Tibial artery (tissue), 4 donors: ENCODE results near the gene RNASEH2A.
"Not testable (repeated sequence)": the region's sequence is repeated elsewhere in the genome, so short reads cannot be mapped to it uniquely, and the experiment has no call there.

ENCODE experiments used
- DNase-seq, 2 donors: peaks; one replicate each; pipeline ENCODE4 v3.0.0-alpha.2; 2019
- H3K27ac ChIP-seq, 2 donors: fragments of 200-600 bp; sonication (generic) in 1 of 2; 1 replicate in 1 of 2; 2 replicates in 1 of 2; pipeline ENCODE4 v1.5.1; 2018 to 2019; ENCODE audit warnings: mild to moderate bottlenecking in 1 of 2
- H3K27me3 ChIP-seq, 2 donors: fragments of 200-600 bp; sonication (generic) in 1 of 2; one replicate each; pipeline versions ENCODE4 v1.5.1 to v1.6.0; 2016 to 2019
- H3K36me3 ChIP-seq, 3 donors: fragments of 200-600 bp; sonication (generic) in 2 of 3; one replicate each; pipeline ENCODE4 v1.5.1; 2016 to 2019; ENCODE audit warnings: mild to moderate bottlenecking in 2 of 3
- H3K4me1 ChIP-seq, 4 donors: fragments of 200-600 bp; sonication (generic) in 2 of 4; 1 replicate in 3 of 4; 2 replicates in 1 of 4; pipeline ENCODE4 v1.5.1; 2016 to 2019
- H3K4me3 ChIP-seq, 2 donors: fragments of 200-600 bp; sonication (generic) in 1 of 2; 1 replicate in 1 of 2; 2 replicates in 1 of 2; pipeline ENCODE4 v1.5.1; 2018 to 2019; ENCODE audit warnings: mild to moderate bottlenecking in 2 of 2
- H3K9me3 ChIP-seq, 3 donors: fragments of 200-600 bp; sonication (generic) in 1 of 3; one replicate each; pipeline ENCODE4 v1.5.1; 2016 to 2019
- CTCF ChIP-seq, 2 experiments: fragments of 200-600 bp in 1 of 2; fragments of 450-650 bp in 1 of 2; IDR thresholded peaks; one replicate each; pipeline ENCODE4 v1.5.1; 2017 to 2019; ENCODE audit warnings: antibody characterized with exemption in 2 of 2, mild to moderate bottlenecking in 1 of 2, moderate library complexity in 1 of 2
- intact Hi-C: fragments of 100-400 bp; cut with DNase I; formaldehyde crosslinking; loops from one replicate; pipeline ENCODE4 v1.15.0; 2023; ENCODE audit warnings: low total_unique reads

RNASEH2A gene

GRCh38 chr19:12804051-12804450, 2.3 kb upstream of the RNASEH2A start:
- no peaks in the 10 kb centered on the region for H3K9me3 ChIP-seq
- H3K4me3 ChIP-seq, result no peak overlapping the region
- peaks cover 5 to 31% (median 23%) of the 10 kb centered on the region in 4 donors for H3K4me1 ChIP-seq
- no peak overlapping the region for H3K27ac ChIP-seq
- no peak for TF ChIP-seq CTCF (IDR thresholded peaks at IDR 0.05)
- intact Hi-C loops, result no loop called here
- peaks cover 6 to 13% (median 10%) of the 10 kb centered on the region in 3 donors for H3K36me3 ChIP-seq
- DNase-seq, result no peak
- H3K27me3 ChIP-seq, result no peaks in the 10 kb centered on the region

- intact Hi-C loops, result no loop called here
- H3K4me3 ChIP-seq, result no peak overlapping the region
- no peaks in the 10 kb centered on the region for H3K27me3 ChIP-seq
- no peak overlapping the region for H3K27ac ChIP-seq
- H3K36me3 ChIP-seq, result peaks cover 0 to 29% (median 0%) of the 10 kb centered on the region in 3 donors
- DNase-seq, result no peak
- TF ChIP-seq CTCF (IDR thresholded peaks at IDR 0.05), result no peak
- H3K9me3 ChIP-seq, result no peaks in the 10 kb centered on the region
- H3K4me1 ChIP-seq, result no peaks in the 10 kb centered on the region
Measured at GRCh38 chr19:12815088-12815487, 8.7 kb downstream of the RNASEH2A start.

- H3K27ac ChIP-seq, H3K4me1 ChIP-seq, DNase-seq, H3K4me3 ChIP-seq, H3K9me3 ChIP-seq, H3K27me3 ChIP-seq, intact Hi-C loops: not testable (repeated sequence)
- H3K36me3 ChIP-seq, result peaks cover 0 to 21% (median 0%) of the 10 kb centered on the region in 3 donors
Measured at GRCh38 chr19:12817188-12817587, 10.8 kb downstream of the RNASEH2A start.

GRCh38 chr19:12817810-12818209, 11.4 kb downstream of the RNASEH2A start:
- H3K27me3 ChIP-seq, H3K9me3 ChIP-seq, H3K4me3 ChIP-seq, H3K27ac ChIP-seq, H3K4me1 ChIP-seq, intact Hi-C loops, DNase-seq: not testable (repeated sequence)
- H3K36me3 ChIP-seq, result peaks cover 0 to 17% (median 0%) of the 10 kb centered on the region in 3 donors

GRCh38 chr19:12821761-12822160, 15.4 kb downstream of the RNASEH2A start:
- H3K27me3 ChIP-seq, result peaks cover 0 to 42% of the 10 kb centered on the region in 2 donors
- TF ChIP-seq CTCF (IDR thresholded peaks at IDR 0.05), result no peak
- intact Hi-C loops, result no loop called here
- H3K36me3 ChIP-seq, result no peaks in the 10 kb centered on the region
- H3K27ac ChIP-seq, result no peak overlapping the region
- H3K4me1 ChIP-seq, result peaks cover 0 to 5% (median 3%) of the 10 kb centered on the region in 4 donors
- no peaks in the 10 kb centered on the region for H3K9me3 ChIP-seq
- DNase-seq, result no peak
- no peak overlapping the region for H3K4me3 ChIP-seq

GRCh38 chr19:12825254-12826131, 19.1 kb downstream of the RNASEH2A start:
- Histone ChIP-seq H3K36me3 (no peaks in the 10 kb centered on the region), H3K27ac (no peak overlapping the region), H3K9me3 (no peaks in the 10 kb centered on the region), H3K27me3 (peaks cover 3 to 80% of the 10 kb centered on the region in 2 donors), H3K4me3 (no peak overlapping the region), H3K4me1 (peaks cover 0 to 10% (median 3%) of the 10 kb centered on the region in 4 donors)
- intact Hi-C loops, result no loop called here
- DNase-seq, result no peak
- TF ChIP-seq CTCF (IDR thresholded peaks at IDR 0.05), result no peak
